HCT116 (cell line): ENCODE results near the gene CENPX.

Experiments
- EZH2 ChIP-seq: fragments of 200-600 bp; sonication (generic); IDR thresholded peaks from 2 replicates; pipeline ENCODE4 v1.6.1; 2017; ENCODE audit warnings: antibody characterized with exemption, mixed run types
- POLR2A ChIP-seq: IDR thresholded peaks from 2 replicates; pipeline ENCODE4 v1.7.0; 2011; ENCODE audit warnings: borderline replicate concordance; ENCODE audit not compliant: insufficient read depth, insufficient read length; ENCODE audit errors: extremely low read depth
- TCF7L2 ChIP-seq: IDR thresholded peaks from 2 replicates; pipeline ENCODE4 v1.7.0; 2011; ENCODE audit warnings: borderline replicate concordance, inconsistent platforms; ENCODE audit not compliant: insufficient read depth, insufficient read length; ENCODE audit errors: extremely low read depth
- YY1 ChIP-seq: IDR thresholded peaks from 2 replicates; pipeline ENCODE4 v1.6.1; 2011; ENCODE audit warnings: low read length, low read depth, moderate library complexity, mild to moderate bottlenecking; ENCODE audit not compliant: insufficient replicate concordance; ENCODE audit errors: extremely low read depth
- ZFX ChIP-seq: fragments of 450-650 bp; IDR thresholded peaks from 2 replicates; pipeline ENCODE4 v1.6.1; 2017
- TF ChIP-seq, protein P1 (sequence below), 3 experiments: fragments of 200-600 bp in 1 of 3; sonication (generic) in 1 of 3; IDR thresholded peaks in 2 of 3; conservative IDR thresholded peaks in 1 of 3; 2 replicates each; pipeline ENCODE4 v1.5.1; 2012 to 2017; ENCODE audit warnings: low read depth in 2 of 3, low read length in 2 of 3, antibody characterized with exemption in 1 of 3, borderline replicate concordance in 1 of 3, control low read depth in 1 of 3, mild to moderate bottlenecking in 1 of 3, mixed read lengths in 1 of 3, mixed run types in 1 of 3, moderate library complexity in 1 of 3; ENCODE audit not compliant: insufficient read depth in 1 of 3
- TF ChIP-seq, protein P2 (sequence below): IDR thresholded peaks from 2 replicates; pipeline ENCODE4 v1.6.1; 2011; ENCODE audit warnings: mild to moderate bottlenecking, low read length, moderate library complexity; ENCODE audit not compliant: insufficient replicate concordance; ENCODE audit errors: extremely low read depth

GRCh38 chr17:82055965-82056728 lies 33.5 kb upstream of the CENPX start:
- TF ChIP-seq, protein P1, sequence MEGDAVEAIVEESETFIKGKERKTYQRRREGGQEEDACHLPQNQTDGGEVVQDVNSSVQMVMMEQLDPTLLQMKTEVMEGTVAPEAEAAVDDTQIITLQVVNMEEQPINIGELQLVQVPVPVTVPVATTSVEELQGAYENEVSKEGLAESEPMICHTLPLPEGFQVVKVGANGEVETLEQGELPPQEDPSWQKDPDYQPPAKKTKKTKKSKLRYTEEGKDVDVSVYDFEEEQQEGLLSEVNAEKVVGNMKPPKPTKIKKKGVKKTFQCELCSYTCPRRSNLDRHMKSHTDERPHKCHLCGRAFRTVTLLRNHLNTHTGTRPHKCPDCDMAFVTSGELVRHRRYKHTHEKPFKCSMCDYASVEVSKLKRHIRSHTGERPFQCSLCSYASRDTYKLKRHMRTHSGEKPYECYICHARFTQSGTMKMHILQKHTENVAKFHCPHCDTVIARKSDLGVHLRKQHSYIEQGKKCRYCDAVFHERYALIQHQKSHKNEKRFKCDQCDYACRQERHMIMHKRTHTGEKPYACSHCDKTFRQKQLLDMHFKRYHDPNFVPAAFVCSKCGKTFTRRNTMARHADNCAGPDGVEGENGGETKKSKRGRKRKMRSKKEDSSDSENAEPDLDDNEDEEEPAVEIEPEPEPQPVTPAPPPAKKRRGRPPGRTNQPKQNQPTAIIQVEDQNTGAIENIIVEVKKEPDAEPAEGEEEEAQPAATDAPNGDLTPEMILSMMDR (IDR thresholded peaks at IDR 0.05 in 2 of 3, conservative IDR thresholded peaks at IDR 0.05 in 1 of 3; ENCODE audit: borderline replicate concordance in 1 of 3, insufficient read depth in 1 of 3, low read depth in 2 of 3, low read length in 2 of 3) = no peak
- TF ChIP-seq EZH2 (no peak), YY1 (no peak), POLR2A (no peak), ZFX (no peak), TCF7L2 (no peak)
- TF ChIP-seq, protein P2, sequence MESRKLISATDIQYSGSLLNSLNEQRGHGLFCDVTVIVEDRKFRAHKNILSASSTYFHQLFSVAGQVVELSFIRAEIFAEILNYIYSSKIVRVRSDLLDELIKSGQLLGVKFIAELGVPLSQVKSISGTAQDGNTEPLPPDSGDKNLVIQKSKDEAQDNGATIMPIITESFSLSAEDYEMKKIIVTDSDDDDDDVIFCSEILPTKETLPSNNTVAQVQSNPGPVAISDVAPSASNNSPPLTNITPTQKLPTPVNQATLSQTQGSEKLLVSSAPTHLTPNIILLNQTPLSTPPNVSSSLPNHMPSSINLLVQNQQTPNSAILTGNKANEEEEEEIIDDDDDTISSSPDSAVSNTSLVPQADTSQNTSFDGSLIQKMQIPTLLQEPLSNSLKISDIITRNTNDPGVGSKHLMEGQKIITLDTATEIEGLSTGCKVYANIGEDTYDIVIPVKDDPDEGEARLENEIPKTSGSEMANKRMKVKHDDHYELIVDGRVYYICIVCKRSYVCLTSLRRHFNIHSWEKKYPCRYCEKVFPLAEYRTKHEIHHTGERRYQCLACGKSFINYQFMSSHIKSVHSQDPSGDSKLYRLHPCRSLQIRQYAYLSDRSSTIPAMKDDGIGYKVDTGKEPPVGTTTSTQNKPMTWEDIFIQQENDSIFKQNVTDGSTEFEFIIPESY = no peak
